Smooth muscle cell (in vitro differentiated cells): ENCODE data around the gene SCAMP2. TPM values are rescaled to one million over a fixed set of nuclear protein-coding genes. Genes with fewer than 3 reads are reported as not detected.
A peak's percentile ranks its signal among the peaks of the same experiment; 100 is the strongest.

ENCODE experiments used
- DNase-seq: peaks from one replicate; lab custom pipeline; 2025; ENCODE audit not compliant: unreplicated experiment; lab: John Stamatoyannopoulos, UW
- H2AFZ ChIP-seq: fragments of 200-600 bp; sonication (generic); 2 replicates; pipeline ENCODE4 v1.6.0; 2016; ENCODE audit warnings: antibody characterized with exemption, low read depth, mild to moderate bottlenecking
- H3F3A ChIP-seq: fragments of 200-600 bp; sonication (generic); 2 replicates; pipeline ENCODE4 v1.6.0; 2017; ENCODE audit warnings: antibody characterized with exemption, low read depth
- H3K27ac ChIP-seq: fragments of 200-600 bp; sonication (generic); 2 replicates; pipeline ENCODE4 v1.5.1; 2016; ENCODE audit warnings: low read depth, mild to moderate bottlenecking
- H3K27me3 ChIP-seq: fragments of 200-600 bp; sonication (generic); 2 replicates; pipeline ENCODE4 v1.6.1; 2016; ENCODE audit warnings: low read depth, mild to moderate bottlenecking
- H3K36me3 ChIP-seq: fragments of 200-600 bp; sonication (generic); 2 replicates; pipeline ENCODE4 v1.5.1; 2016; ENCODE audit warnings: low read depth
- H3K4me1 ChIP-seq: fragments of 200-600 bp; sonication (generic); 2 replicates; pipeline ENCODE4 v1.5.1; 2016; ENCODE audit warnings: low read depth
- H3K4me2 ChIP-seq: fragments of 200-600 bp; sonication (generic); 2 replicates; pipeline ENCODE4 v1.6.0; 2016; ENCODE audit warnings: mild to moderate bottlenecking
- H3K4me3 ChIP-seq: fragments of 200-600 bp; sonication (generic); 2 replicates; pipeline ENCODE4 v1.5.1; 2016; ENCODE audit warnings: mild to moderate bottlenecking
- H3K79me2 ChIP-seq: fragments of 200-600 bp; sonication (generic); 2 replicates; pipeline ENCODE4 v1.6.0; 2016; ENCODE audit warnings: low read depth, mild to moderate bottlenecking
- H3K9ac ChIP-seq: fragments of 200-600 bp; sonication (generic); 2 replicates; pipeline ENCODE4 v1.6.0; 2016; ENCODE audit warnings: low read depth
- H3K9me3 ChIP-seq: fragments of 200-600 bp; sonication (generic); replicated peaks from 2 replicates; pipeline ENCODE4 v1.5.1; 2016; ENCODE audit warnings: low read depth
- H4K20me1 ChIP-seq: fragments of 200-600 bp; sonication (generic); 2 replicates; pipeline ENCODE4 v1.6.0; 2016; ENCODE audit warnings: low read depth
- CTCF ChIP-seq: fragments of 200-600 bp; sonication (generic); IDR thresholded peaks from 2 replicates; pipeline ENCODE4 v1.5.1; 2017; ENCODE audit warnings: borderline replicate concordance, mild to moderate bottlenecking, antibody characterized with exemption; ENCODE audit not compliant: insufficient read depth, poor library complexity, severe bottlenecking
- WGBS: methylation state at CpG from one replicate; pipeline ENCODE4 v1.1.7; 2016; ENCODE audit warnings: low lambda C conversion rate; 5-methylcytosine and 5-hydroxymethylcytosine counted together
- polyA plus RNA-seq: library from polyadenylated mRNA; unstranded; fragments of >200 nt; fragmentation: Nextera tagmentation; extraction: Ambion mirVana; gene quantifications from 2 replicates; pipeline ENCODE4 v1.2.1, GENCODE V29; 2016
- total RNA-seq: library from RNA; depleted of rRNA; stranded (reverse); fragments of >200 nt; gene quantifications from 2 replicates; pipeline ENCODE4 v1.2.3, GENCODE V29; 2014

Gene SCAMP2
- total and polyA plus RNA-seq, 2 experiments from 2014 or later: 55.5 to 80.3 TPM

- peaks cover 10% of the 10 kb centered on the region for H3K4me1 ChIP-seq
- no peak for TF ChIP-seq CTCF
- peaks cover 5% of the 10 kb centered on the region for H3K79me2 ChIP-seq
- peaks cover 4% of the 10 kb centered on the region for H3F3A ChIP-seq
- DNase-seq: no peak
- H3K9ac ChIP-seq: no peak overlapping the region
- no peak overlapping the region for H3K4me3 ChIP-seq
- no peaks in the 10 kb centered on the region for H4K20me1 ChIP-seq
- no peak overlapping the region for H2AFZ ChIP-seq
- no peak overlapping the region for H3K27ac ChIP-seq
- no peaks in the 10 kb centered on the region for H3K9me3 ChIP-seq
- no peaks in the 10 kb centered on the region for H3K36me3 ChIP-seq
- no peaks in the 10 kb centered on the region for H3K27me3 ChIP-seq
- WGBS: 96% methylated on average over 2 of the region's 2 CpGs
- no peak overlapping the region for H3K4me2 ChIP-seq
Measured at GRCh38 chr15:74892931-74893330, 19.8 kb upstream of the SCAMP2 start.

- Histone ChIP-seq H3K9ac (no peak overlapping the region), H2AFZ (no peak overlapping the region), H3F3A (peaks cover 4% of the 10 kb centered on the region), H3K4me2 (no peak overlapping the region), H3K4me3 (no peak overlapping the region), H3K36me3 (no peaks in the 10 kb centered on the region), H3K4me1 (peaks cover 10% of the 10 kb centered on the region), H3K27ac (no peak overlapping the region), H3K79me2 (peaks cover 5% of the 10 kb centered on the region), H3K27me3 (no peaks in the 10 kb centered on the region), H3K9me3 (no peaks in the 10 kb centered on the region), H4K20me1 (no peaks in the 10 kb centered on the region)
- 95% methylated on average over 3 of the region's 3 CpGs for WGBS
- no peak for TF ChIP-seq CTCF
- no peak for DNase-seq
Measured at GRCh38 chr15:74892313-74892712, 19.1 kb upstream of the SCAMP2 start.

GRCh38 chr15:74891469-74891868 is 18.3 kb upstream of the SCAMP2 start:
- Histone ChIP-seq H3K36me3 (no peaks in the 10 kb centered on the region), H3K4me3 (no peak overlapping the region), H3K4me2 (no peak overlapping the region), H3K27me3 (no peaks in the 10 kb centered on the region), H4K20me1 (no peaks in the 10 kb centered on the region), H3K9ac (no peak overlapping the region), H3K79me2 (peaks cover 5% of the 10 kb centered on the region), H3K9me3 (no peaks in the 10 kb centered on the region), H3F3A (peaks cover 4% of the 10 kb centered on the region), H3K27ac (no peak overlapping the region), H3K4me1 (peaks cover 10% of the 10 kb centered on the region), H2AFZ (no peak overlapping the region)
- DNase-seq: no peak
- no peak for TF ChIP-seq CTCF
- whole genome bisulfite sequencing: 100% methylated on average over 3 of the region's 3 CpGs

- Histone ChIP-seq H2AFZ (peak overlapping the region; percentile 88), H3F3A (peaks cover 4% of the 10 kb centered on the region), H3K27ac (no peak overlapping the region), H3K9me3 (no peaks in the 10 kb centered on the region), H3K36me3 (no peaks in the 10 kb centered on the region), H3K4me2 (peak overlapping the region; percentile 89), H3K4me1 (peaks cover 10% of the 10 kb centered on the region), H3K9ac (peak overlapping the region; percentile 84), H4K20me1 (no peaks in the 10 kb centered on the region), H3K79me2 (peaks cover 5% of the 10 kb centered on the region), H3K27me3 (no peaks in the 10 kb centered on the region), H3K4me3 (peak overlapping the region; percentile 85)
- TF ChIP-seq CTCF: no peak
- WGBS: 0% methylated on average over 1 of the region's 1 CpG
- DNase-seq: no peak
Measured at GRCh38 chr15:74890665-74890960, 17.4 kb upstream of the SCAMP2 start.
